Hematopoietic multipotent progenitor cell treated with erythropoietin and hydrocortisone succinate and interleukin-3 and kit ligand, for 6 days (in vitro differentiated cells): Measurements from ENCODE around the gene LMF1.
"Not testable (repeated sequence)": the region's sequence is repeated elsewhere in the genome, so short reads cannot be mapped to it uniquely, and the experiment has no call there.

ENCODE experiments used
- DNase-seq: peaks from one replicate; pipeline ENCODE4 v3.0.0-alpha.2; 2015

Gene LMF1

DNA sequence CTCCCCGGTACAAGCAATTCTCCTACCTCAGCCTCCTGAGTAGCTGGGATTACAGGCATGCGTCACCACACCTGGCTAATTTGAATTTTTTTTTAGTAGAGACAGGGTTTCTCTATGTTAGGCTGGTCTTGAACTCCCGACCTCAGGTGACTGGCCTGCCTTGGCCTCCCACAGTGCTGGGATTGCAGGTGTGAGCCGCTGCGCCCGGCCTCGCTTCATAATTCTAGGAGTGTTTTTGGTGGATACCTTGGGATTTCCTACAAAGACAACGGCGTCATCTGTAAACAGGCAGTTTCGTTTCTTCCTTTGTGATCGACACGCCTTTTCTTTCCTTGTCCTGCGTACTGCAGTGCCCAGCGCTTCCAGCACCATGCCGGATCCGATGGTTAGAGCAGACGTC, 109.3 kb downstream of the LMF1 start:
- DNase-seq: no peak

DNA sequence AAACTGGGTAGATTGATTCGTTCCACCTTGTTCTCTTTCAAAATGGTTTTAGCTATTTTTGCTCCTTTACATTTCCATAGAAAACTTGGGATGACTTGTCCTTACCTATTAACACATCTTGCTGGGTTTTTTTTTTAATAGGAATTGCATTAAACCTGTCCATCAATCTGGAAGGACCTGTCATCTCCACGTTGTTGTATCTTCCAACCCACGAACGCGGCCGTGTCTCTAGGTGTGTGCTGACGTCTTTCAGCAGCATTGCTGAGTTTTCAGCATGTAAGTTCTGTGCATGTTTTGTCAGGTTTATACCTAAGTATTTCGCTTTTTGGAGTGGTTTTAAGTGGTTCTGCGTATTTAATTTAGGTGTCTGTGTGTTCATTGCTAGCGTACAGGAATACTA, 109.9 kb downstream of the LMF1 start:
- no peak for DNase-seq

DNA sequence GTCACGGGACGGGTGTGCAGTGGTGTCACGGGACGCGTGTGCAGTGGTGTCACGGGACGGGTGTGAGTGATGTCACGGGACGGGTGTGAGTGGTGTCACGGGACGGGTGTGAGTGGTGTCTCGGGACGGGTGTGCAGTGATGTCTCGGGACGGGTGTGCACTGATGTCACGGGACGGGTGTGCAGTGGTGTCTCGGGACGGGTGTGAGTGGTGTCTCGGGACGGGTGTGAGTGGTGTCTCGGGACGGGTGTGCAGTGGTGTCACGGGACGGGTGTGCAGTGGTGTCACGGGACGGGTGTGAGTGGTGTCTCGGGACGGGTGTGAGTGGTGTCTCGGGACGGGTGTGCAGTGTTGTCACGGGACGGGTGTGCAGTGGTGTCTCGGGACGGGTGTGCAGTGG, 111.8 kb downstream of the LMF1 start:
- not testable (repeated sequence) for DNase-seq

DNA sequence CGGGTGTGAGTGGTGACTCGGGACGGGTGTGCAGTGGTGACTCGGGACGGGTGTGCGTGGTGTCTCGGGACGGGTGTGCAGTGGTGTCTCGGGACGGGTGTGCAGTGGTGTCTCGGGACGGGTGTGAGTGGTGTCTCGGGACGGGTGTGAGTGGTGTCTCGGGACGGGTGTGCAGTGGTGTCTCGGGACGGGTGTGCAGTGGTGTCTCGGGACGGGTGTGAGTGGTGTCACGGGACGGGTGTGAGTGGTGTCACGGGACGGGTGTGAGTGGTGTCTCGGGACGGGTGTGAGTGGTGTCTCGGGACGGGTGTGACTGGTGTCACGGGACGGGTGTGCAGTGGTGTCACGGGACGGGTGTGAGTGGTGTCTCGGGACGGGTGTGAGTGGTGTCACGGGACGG, 112.3 kb downstream of the LMF1 start:
- not testable (repeated sequence) for DNase-seq

DNA sequence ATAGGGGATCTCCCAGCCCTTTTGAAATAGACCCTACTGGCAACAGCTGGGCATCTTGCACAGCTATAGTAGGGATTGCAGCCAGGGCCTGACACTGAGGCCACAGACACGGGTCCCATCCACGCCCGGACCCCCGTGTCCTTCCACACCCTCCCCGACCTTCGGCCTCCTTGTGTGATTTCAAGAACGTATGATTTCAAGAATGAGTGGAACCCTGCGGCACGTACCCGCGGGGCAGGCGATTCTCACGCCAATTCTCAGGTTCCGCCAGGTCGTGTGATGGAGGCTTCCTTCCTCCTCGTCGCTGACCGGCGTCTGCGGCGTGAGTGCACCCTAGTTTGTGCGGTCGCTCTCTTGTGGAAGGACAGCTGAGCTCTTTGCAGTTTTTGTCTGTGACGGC, 114.0 kb downstream of the LMF1 start:
- DNase-seq: no peak

DNA sequence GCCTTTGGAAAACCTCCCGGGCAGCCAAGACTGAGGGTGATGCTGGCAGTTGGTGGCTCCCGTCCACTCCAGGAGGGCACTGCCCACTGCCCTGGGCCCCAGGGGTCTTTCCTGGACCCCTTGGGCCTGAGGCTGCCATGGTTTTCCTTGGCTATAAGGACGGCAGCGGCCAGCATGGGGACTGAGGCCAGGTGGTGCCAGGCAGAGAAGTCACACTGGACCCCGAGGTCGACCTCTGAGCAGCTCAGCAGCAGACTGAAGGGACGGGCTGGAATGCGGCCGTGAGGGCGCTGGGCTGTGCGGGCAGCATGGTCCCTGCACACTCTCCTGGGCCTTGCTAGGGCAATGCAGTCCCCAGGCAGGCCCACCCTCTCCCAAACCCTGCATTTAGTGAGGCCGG, 114.7 kb downstream of the LMF1 start:
- no peak for DNase-seq

DNA sequence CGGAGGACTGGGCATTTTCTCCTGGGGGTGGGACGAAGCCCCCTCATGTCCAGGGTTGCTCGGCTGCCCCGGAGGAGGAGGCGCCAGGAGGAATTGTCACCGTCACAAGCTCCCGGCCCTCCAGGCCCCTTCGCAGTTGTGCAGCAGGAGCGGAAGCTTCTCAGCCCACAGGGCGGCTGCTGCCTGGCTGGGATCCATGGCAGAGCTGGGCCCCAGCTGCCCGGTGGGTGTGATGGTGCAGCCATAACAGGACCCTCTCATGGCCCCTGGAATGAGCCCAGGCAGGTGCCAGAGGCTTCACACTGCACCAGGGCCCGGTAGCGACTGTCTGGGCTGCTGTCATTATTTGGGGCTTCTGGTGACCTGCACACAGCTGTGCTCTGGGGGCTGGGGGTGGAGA, 115.3 kb downstream of the LMF1 start:
- DNase-seq: no peak

DNA sequence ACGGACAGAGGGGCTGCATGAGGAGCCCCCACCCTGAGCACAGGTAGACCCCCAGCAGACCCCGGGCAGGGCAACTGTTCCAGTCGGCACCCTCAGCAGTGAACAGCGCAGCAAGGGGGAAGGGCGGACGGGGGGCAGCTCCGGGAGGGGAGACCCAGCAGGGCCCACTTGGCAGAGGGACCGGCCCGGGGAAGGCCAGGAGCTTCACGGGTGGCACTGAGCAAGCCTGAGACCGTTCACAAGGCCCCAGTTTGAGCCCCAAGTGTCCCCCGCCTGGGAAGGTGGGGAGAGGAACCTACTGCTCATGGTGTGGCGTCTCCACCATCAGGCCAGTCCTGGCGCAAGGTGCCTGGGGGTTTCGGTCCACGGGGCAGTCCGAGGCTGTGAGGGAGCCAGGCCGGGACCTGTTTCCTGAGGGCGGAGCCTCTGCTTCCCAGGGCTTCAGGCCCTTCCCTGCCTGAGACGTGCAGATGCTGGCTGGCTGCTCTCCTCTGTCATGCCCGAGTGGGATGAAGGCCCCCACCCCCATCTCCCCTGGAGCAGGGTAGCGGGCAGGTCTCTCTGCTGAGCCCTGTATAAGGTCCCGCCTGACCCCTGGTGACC, 115.9 kb downstream of the LMF1 start:
- no peak for DNase-seq

DNA sequence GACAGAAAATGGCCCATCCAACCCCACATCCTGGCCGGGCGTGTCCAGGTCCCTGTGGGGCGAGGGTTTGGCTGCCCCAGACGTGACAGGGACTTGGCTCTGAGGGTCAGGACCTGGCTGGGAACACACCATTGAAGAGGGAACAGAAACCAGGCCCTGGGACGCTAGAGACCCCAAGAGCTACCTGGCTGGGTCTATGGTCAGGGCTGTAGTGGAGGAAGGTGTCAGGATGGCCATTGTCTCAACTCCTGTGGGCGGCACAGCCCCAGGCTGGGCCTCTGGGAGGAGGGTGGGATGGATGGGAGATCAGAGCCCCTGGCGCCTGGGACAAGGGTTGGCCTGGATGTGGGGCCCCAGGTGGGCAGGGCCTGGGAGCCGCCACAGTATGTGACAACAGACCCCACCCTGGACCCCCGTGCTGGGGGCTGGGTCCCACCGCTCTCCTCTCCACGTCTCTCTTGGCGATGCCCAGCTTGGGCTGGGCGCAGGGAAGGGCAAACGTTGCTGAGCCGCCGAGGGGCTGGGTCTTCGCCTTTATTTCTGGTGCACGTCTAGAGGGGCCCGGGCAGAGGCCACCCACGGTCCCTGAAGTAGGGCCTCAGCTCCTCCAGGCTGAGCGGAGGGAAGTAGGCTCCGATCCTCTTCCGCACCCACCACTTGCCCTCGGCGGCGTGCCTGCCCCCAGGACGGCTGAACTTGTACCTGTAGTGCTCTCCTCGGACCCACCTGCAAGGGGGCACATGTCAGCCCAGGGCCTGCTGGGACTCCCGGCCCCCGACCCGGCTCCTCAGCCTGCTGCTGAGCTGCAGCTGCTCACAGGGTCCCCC, 116.6 kb downstream of the LMF1 start:
- no peak for DNase-seq

DNA sequence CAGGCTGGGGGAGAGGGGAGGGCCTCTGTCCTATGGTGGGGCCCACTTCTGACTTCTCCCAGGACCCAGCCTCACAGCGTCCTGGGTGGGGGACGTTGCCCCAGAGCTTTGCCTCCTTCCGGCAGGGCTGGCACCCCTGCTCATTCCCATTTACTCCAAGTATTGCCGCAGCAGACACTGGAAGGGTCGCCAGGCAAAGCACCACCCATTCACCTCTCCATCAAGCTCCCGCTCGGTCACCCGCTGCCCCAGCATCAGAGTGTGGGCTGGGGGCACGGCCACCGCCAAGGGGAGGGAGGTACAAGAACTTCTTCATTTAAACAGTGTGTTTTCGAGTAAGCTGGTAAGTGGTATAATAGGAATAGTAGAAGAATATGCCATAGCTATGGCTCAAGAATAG, 117.5 kb downstream of the LMF1 start:
- no peak for DNase-seq

DNA sequence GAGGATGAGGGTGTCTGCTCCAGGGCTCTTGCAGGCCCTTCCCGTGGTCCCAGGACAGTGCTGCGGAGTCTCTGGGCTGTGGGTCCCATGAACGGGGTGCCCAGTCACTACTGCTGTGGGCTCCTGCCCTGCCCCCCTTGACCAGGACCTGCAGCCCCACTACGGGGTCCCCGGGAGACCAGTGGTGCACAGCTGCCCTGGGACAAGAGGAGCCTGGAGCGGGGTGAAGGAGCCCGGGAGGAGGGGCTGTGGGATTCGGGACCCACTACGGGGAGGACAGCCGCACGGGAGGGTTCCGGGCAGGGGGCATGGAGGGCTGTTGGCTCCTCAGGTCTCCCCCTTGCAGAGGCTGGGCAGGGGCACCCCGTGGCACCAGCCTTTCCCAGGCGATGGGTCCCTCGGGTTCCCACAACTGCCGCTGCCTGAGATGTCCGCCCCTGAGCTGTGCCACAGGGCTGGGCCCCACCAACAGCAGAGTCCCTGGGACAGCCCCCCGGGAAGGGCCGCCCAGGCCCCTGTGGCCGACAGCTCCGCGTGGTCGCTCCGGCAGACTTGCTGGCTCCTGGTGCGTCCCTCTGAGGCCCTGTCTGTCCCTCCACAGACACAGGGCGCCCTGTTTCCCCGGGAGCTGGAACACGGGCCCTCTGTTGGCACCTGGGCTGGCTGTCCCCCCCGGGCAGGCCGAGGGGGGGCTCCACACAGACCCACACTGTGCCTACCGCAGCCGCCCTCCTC, 118.2 kb downstream of the LMF1 start:
- DNase-seq: no peak

DNA sequence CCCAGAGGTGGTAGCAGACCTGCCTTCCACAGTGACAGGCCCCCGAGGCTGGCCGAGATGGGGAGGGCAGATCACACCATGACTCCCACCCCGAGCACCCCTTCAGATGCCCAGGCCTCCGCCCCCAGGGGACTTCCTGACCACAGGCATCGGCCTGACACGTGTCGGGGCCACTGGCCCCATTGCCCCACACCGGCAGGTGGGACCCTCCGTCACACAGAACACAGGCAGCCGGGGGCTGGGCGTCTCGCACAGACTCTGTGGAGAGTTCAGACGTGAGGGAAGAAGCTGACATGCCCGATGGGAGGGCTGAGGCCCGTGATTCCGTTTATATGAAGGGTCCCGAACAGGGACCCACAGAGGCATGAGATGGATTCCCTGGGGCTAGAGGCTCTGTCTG, 118.9 kb downstream of the LMF1 start:
- no peak for DNase-seq

DNA sequence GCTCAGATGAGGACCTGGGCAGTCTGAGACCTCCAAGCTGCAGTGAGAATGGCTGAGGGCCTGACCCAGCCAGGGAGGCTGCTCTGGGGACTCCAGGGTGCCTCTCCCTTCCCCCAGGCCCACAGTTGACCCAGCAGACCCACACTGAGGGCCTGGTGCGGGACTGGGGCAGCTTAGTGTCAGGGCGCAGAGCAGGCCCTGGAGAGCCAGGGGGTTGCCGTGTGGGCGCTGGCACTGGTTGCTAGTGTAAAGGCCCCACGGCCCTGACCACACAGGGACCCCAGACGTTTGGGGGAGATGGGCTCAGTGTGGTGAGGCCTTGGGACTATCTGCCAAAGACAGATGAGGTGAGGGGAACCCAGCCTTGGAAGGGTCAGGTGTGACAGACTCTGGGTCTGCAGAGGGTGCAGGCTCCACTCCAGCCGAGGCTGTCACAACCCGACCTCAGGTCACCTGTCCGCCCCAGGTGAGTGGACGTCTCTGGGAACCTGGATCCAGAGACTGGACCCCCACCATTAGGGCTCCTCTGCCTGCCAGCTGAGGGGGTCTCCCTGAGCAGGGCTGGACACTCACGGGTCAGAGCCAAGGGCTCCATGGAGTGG, 119.5 kb downstream of the LMF1 start:
- DNase-seq: no peak

DNA sequence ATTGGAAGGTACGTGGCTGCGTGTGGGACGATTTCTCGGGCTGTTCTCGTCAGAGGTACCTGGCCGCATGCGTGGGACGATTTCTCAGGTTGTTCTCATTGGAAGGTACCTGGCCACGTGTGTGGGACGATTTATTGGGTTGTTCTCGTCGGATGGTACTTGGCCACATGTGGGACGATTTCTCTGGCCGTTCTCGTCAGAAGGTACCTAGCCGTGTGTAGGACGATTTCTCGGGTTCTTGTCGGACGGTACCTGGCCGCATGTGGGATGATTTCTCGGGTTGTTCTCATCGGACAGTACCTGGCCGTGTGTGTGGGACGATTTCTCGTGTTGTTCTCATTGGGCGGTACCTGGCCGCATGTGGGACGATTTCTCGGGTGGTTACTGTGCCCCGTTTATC, 120.1 kb downstream of the LMF1 start:
- DNase-seq: no peak

DNA sequence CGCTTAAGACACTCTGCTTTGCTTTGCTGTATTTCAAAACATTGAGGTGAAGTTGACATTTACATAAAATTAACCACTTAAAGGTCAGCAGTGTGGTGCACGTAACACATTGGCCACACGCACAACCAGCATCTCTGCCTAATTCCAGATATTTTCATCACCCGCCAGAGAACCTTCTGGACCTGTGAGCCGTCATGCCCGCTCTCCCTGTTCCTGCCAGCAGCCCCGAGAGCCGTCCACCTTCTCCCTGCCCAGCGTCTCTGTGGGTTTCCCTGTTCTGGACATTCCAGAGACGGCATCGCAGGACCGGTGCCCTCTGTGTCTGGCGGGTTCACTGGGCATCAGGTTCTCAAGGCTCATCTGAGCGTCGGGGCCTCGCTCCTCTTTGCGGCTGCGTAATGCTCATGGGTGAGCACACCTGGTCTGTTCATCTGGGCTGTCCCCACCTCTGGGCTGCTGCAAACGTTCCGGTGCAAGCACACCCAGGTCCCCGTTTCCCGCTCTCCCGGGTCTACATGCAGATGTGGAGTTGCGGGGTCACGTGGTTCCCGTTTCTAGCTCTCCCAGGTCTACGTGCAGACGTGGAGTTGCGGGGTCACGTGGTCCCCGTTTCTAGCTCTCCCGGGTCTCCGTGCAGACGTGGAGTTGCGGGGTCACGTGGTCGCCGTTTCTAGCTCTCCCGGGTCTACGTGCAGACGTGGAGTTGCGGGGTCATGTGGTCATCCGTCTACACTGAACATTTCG, 122.1 kb downstream of the LMF1 start:
- DNase-seq: no peak

DNA sequence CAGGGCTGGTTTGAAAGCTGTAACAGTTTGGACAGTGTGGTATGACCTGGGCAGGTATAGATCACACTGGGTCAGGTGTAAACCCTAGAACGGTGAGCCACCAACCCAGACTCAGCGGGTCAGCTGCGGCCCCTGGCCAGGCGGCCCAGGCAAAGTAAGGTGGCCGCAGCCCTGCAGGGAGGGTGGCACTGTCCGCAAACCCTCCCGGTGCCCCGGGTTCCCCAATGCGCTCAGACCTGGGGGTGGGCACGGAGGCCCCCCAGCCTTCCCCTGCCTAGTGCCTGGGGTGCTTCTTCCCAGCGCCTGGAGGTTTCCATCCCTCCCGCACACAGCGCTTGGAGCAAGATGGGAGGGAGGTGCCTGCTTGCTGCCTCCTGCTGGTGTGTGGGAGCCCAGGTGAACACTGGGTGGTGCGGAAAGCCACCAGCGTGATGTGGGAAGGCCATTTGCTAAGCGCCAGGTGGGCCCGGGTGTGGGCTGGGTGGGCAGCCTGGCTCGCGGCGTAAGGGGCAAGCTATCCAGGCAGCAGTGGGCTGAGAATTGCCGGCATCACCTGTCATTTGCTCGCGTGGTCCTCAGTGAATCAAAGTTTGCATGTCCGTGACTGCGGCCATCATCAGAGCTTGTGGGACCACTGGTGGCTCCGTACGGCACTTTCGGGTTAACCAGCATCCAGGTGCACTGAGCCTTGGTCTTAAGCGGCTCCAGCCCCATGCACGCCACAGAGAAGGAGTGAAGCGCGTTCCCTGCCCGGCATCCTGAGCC, 122.9 kb downstream of the LMF1 start:
- no peak for DNase-seq

DNA sequence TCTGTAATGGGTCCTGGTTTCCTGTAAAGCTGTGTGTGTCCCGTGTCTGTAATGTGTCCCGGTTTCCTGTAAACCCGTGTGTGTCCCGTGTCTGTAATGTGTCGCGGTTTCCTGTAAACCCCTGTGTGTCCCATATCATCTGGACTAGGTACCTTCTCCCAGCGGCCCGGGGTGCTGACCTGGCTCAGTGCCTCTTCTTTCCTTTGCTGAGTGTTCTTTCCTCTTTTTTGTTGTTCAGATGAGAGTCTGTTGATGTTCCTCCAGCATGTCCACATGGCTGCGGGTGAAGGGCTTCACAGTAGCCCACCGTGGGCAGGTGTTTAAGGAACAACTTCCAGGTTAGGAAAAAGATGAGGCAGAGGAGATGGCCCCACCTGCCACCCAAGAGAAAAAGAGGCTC, 123.6 kb downstream of the LMF1 start:
- no peak for DNase-seq

DNA sequence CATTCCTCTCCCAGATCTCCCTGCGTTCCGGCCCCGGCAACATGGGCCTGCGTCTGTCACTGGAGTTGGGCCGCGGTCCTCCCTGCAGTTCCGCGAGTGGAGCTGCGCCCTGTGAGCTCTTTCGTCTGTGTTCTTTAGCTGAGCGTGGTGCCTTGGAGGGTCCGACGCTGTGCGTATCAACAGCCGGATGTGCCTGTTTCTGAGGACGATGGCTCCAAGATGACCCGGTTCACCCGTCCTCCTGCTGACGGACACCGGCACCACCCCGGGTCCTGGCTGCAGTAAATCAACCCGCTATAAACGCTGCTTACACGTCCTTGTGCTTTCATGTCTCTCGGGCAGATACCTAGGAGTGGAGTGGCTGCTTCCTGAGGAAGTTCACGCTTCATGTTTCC, 125.4 kb downstream of the LMF1 start:
- DNase-seq: no peak

DNA sequence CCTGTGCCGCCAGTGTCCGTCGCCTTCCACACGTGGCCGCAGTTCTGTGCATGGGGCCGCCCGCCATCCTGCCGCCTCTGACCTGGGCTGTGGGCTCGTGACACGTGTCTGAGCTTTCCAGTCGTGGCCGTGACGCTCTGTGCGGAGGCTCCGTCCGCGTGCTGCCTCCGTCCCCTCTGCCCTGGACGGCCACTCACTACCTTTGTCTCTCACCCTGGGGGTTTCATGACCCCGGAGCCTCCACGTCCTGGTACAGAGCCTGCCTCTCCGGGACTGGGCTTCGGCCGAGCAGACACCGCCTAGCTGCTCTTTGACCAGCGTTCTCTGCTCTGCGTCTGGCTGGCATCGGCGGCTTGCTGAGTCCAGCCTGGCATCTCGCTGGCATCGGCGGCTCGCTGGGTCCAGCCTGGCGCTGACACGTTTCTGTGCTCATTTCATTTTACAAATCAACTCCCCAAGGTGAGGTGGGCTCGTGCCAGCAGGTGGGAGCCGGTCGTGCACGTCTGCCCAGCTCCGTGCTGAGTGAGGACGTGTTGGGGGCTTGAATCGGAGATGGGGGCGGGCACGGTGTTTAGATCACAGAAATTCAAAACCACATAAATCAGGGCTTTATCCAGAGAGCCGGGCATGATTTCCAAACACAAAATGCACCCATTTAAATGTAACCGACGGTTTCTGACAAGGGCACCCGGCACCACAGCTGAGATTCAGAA, 126.0 kb downstream of the LMF1 start:
- DNase-seq: no peak

DNA sequence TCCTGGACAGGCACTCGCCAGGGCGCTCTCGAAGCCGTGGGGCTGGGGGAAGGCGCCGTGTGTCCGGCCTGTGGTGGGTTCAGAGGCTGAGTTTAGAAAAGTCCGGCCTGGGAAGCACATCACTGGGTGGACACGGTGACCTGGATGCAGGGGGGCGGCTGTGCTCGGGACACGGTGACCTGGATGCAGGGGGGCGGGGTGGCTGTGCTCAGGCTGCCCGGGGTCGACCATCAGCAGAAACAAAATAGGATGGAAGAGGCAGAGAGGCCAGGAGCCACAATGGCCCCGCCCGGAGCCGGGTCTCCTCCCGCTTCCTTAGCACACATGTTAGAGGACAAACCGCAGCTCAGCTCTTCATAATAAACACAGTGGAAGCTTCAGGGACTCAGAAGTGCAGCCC, 127.0 kb downstream of the LMF1 start:
- DNase-seq: no peak

DNA sequence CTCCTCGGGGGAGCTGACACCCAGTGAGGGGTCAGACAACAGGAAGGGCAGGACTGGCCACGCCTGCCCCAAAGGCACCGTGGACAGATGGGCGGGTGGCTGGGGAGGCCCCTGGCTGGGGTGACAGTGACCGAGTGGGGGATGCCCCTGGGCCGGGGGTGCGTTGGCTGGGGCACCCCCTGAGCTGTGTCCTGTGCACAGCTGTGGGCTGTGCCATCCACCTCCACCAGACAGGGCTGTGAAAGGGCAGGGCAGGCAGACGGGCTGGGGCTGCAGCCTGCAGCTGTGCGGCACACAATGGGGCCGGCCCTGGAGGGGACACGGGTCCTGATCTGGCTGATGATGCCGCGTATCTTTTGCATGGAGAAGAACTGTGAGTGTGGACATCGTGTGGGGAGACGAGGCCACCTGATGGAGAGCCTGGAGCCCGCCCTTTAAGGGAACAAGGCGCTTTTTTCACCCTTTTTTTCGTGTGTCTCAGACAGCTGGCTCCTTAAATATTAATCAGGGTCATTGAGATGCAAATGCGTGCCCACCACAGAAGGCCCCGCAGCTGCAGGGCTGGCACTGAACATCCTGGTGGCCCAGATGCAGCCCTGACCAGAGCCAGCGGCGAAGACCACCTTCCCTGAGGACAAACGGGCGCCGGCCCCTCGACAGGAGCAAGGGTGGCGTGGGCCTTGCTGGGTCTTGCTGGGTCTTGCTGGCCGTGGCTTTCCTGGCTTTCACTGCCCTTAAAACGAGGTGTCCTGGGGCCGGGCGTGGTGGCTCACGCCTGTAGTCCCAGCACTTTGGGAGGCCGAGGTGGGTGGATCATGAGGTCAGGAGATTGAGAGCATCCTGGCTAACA, 127.8 kb downstream of the LMF1 start:
- no peak for DNase-seq
